Parietal lobe (tissue), 1 donor: ENCODE measurements around the gene MOB1A. TPM values are rescaled to one million over a fixed set of nuclear protein-coding genes. Genes with fewer than 3 reads are reported as not detected.

Experiments
- total RNA-seq: library from RNA; depleted of rRNA; stranded (reverse); fragments of >200 nt; gene quantifications from one replicate; pipeline ENCODE4 v1.2.3, GENCODE V29; 2014

MOB1A gene
- 40.7 TPM for total RNA-seq

GRCh38 chr2:74178211-74179062 lies at the start of gene MOB1A:
Gene MOB1A, minus strand, starts transcription at chr2:74178879. Its CDS starts 205 bp downstream, at chr2:74178674.

GRCh38 chr2:74198461-74199274 lies 20.0 kb upstream of the MOB1A start, which contains the start of gene MTHFD2:
Gene MTHFD2, plus strand, starts transcription at chr2:74198615. Its CDS starts 27 bp downstream, at chr2:74198642.

GRCh38 chr2:74147727-74148456 lies 30.8 kb downstream of the MOB1A start, which contains the start of gene BOLA3:
Gene BOLA3, minus strand, starts transcription at chr2:74147912. Its CDS starts 38 bp downstream, at chr2:74147874.

Other genes starting within 250 kb of the MOB1A start
- gene TET3, start 194.0 kb downstream of the MOB1A start, total RNA-seq: 35.7 TPM
- 11.3 TPM for gene BOLA3, start 31.0 kb downstream of the MOB1A start, total RNA-seq
- gene MTHFD2, start 19.7 kb upstream of the MOB1A start, total RNA-seq: 26.3 TPM
- gene SLC4A5, start 164.5 kb upstream of the MOB1A start, total RNA-seq: 13.8 TPM
- 142 TPM for gene DCTN1, start 201.4 kb upstream of the MOB1A start, total RNA-seq
- 1.6 TPM for gene C2orf81, start 242.7 kb upstream of the MOB1A start, total RNA-seq
- 38.2 TPM for gene WDR54, start 242.9 kb upstream of the MOB1A start, total RNA-seq